ENCODE measurements around the gene LIMD2.

DNA sequence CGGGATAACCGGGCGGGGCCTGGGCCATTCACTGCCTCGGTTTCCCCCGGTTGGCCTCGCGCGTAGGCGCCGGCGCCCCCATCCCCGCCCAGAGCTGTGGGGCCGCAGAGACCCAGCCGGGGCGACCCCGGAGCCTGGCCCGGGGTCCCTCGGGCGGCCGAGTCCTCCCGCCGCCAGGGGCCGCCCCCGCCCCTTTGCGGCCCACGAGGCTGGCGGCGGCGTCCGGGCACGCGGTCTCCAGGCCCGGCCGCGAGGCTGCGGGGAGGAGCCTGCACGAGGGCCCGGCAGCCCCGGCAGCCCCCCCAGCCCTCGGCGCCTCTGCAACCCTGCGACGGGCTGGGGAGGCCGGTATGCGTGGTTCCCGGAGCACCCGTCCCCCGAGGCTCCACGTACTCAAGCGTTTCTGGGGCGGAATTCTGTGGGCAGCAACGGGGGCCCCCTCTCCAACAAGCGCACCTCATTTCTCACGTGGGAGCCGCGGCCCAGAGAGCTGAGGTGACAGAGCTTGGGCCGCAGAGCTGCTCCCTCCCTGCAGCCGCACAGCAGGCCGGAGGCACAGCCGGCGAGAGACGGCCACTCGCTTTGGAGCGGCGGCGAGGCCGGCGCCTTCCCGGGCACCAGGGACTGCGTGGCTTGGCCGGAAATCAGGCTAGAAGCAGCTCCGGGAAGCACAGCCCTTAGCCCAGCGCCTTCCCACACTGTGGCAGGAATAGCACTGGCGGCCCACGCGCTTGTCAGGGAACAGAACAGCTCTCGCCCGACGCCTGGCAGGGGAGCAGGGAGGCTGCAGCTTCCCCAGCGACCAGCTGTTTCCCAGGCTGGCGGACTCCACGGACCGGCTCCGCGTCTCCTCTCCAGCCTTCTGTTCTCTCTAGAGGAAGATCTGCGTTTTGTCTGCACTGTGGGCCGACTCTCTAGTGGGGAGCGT, 867 bp upstream of the LIMD2 start:
- TF ChIP-seq, protein P1, sequence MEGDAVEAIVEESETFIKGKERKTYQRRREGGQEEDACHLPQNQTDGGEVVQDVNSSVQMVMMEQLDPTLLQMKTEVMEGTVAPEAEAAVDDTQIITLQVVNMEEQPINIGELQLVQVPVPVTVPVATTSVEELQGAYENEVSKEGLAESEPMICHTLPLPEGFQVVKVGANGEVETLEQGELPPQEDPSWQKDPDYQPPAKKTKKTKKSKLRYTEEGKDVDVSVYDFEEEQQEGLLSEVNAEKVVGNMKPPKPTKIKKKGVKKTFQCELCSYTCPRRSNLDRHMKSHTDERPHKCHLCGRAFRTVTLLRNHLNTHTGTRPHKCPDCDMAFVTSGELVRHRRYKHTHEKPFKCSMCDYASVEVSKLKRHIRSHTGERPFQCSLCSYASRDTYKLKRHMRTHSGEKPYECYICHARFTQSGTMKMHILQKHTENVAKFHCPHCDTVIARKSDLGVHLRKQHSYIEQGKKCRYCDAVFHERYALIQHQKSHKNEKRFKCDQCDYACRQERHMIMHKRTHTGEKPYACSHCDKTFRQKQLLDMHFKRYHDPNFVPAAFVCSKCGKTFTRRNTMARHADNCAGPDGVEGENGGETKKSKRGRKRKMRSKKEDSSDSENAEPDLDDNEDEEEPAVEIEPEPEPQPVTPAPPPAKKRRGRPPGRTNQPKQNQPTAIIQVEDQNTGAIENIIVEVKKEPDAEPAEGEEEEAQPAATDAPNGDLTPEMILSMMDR (conservative IDR thresholded peaks at IDR 0.05 in 1 of 2, IDR thresholded peaks at IDR 0.05 in 1 of 2; ENCODE audit: low read depth in 1 of 2, low read length in 2 of 2) = no peak
- TF ChIP-seq EZH2 (IDR thresholded peaks at IDR 0.05; ENCODE audit: low read length, missing control alignments) = no peak

Measured in fibroblast of lung (primary cell).